Measurements from ENCODE around the gene PER3.
"Not testable (repeated sequence)": the region's sequence is repeated elsewhere in the genome, so short reads cannot be mapped to it uniquely, and the experiment has no call there.

The PER3 gene

GRCh38 chr1:7778133-7778628 is 5.9 kb upstream of the PER3 start:
- DNase-seq (ENCODE audit: low spot score), result no peak

- DNase-seq (ENCODE audit: low spot score), result no peak
Measured at GRCh38 chr1:7780976-7781375, 3.1 kb upstream of the PER3 start.

GRCh38 chr1:7781501-7781900 is 2.6 kb upstream of the PER3 start:
- no peak for DNase-seq (ENCODE audit: low spot score)

- peak; percentile 6 for DNase-seq (ENCODE audit: low spot score)
Measured at GRCh38 chr1:7781923-7782495, 2.1 kb upstream of the PER3 start.

- DNase-seq (ENCODE audit: low spot score), result peak; percentile 14
Measured at GRCh38 chr1:7783178-7783711, 846 bp upstream of the PER3 start.

GRCh38 chr1:7784492-7785071 is 491 bp downstream of the PER3 start:
- DNase-seq (ENCODE audit: low spot score), result no peak

- DNase-seq (ENCODE audit: low spot score), result no peak
Measured at GRCh38 chr1:7785108-7785507, 1.0 kb downstream of the PER3 start.

- no peak for DNase-seq (ENCODE audit: low spot score)
Measured at GRCh38 chr1:7786795-7787194, 2.7 kb downstream of the PER3 start.

GRCh38 chr1:7789828-7790227 is 5.7 kb downstream of the PER3 start:
- DNase-seq (ENCODE audit: low spot score), result no peak

GRCh38 chr1:7791027-7791426 is 6.9 kb downstream of the PER3 start:
- DNase-seq (ENCODE audit: low spot score), result not testable (repeated sequence)

- DNase-seq (ENCODE audit: low spot score), result no peak
Measured at GRCh38 chr1:7795406-7795805, 11.3 kb downstream of the PER3 start.

- no peak for DNase-seq (ENCODE audit: low spot score)
Measured at GRCh38 chr1:7805460-7805859, 21.4 kb downstream of the PER3 start.

- peak; percentile 22 for DNase-seq (ENCODE audit: low spot score)
Measured at GRCh38 chr1:7808253-7808844, 24.3 kb downstream of the PER3 start.

- DNase-seq (ENCODE audit: low spot score), result no peak
Measured at GRCh38 chr1:7809742-7810141, 25.7 kb downstream of the PER3 start.

GRCh38 chr1:7810395-7810794 is 26.3 kb downstream of the PER3 start:
- peak; percentile 42 for DNase-seq (ENCODE audit: low spot score)

GRCh38 chr1:7811476-7811875 is 27.4 kb downstream of the PER3 start:
- no peak for DNase-seq (ENCODE audit: low spot score)

- no peak for DNase-seq (ENCODE audit: low spot score)
Measured at GRCh38 chr1:7813677-7814373, 29.7 kb downstream of the PER3 start.

GRCh38 chr1:7821282-7821681 is 37.2 kb downstream of the PER3 start:
- DNase-seq (ENCODE audit: low spot score), result peak; percentile 22

GRCh38 chr1:7824701-7825100 is 40.6 kb downstream of the PER3 start:
- no peak for DNase-seq (ENCODE audit: low spot score)

- no peak for DNase-seq (ENCODE audit: low spot score)
Measured at GRCh38 chr1:7826363-7826762, 42.3 kb downstream of the PER3 start.

GRCh38 chr1:7827126-7827955 is 43.2 kb downstream of the PER3 start:
- DNase-seq (ENCODE audit: low spot score), result peak; percentile 10

GRCh38 chr1:7831458-7831857 is 47.4 kb downstream of the PER3 start:
- no peak for DNase-seq (ENCODE audit: low spot score)

Measured in activated CD4-positive, alpha-beta T cell treated with anti-CD3 and anti-CD28 coated beads, Interleukin-2, Interleukin-4, amounts not matched to agents 100 ng/mL and 50 ng/mL, durations not matched to agents 16 hours and 8 hours (primary cell).